H1 (cell line): ENCODE data around the gene INSIG1. TPM values are rescaled to one million over a fixed set of nuclear protein-coding genes. Genes with fewer than 3 reads are reported as not detected.

Experiments used
- CTCF ChIA-PET: fragments of 300-600 bp; sonication (Branson Sonifier 250); formaldehyde crosslinking; loops from one replicate; lab custom pipeline; 2021; ENCODE audit not compliant: partially characterized antibody; lab: Charles Lee
- POLR2A ChIA-PET: fragments of 300-600 bp; sonication (Branson Sonifier 250); formaldehyde crosslinking; loops from one replicate; lab custom pipeline; 2021; ENCODE audit warnings: inconsistent platforms; ENCODE audit not compliant: partially characterized antibody; lab: Charles Lee
- DNase-seq, 2 experiments: peaks; one replicate each; pipeline versions ENCODE4 v3.0.0 to v3.0.0-alpha.2; 2010 to 2022; ENCODE audit warnings: low spot score in 2 of 2, low read depth in 1 of 2, mixed read lengths in 1 of 2
- FAIRE-seq: peaks from 2 replicates; lab custom pipeline; 2011; peaks lifted over from hg19 to GRCh38; lab: Jason Lieb, UNC
- H2AFZ ChIP-seq: 2 replicates; pipeline ENCODE4 v1.8.1; 2012; ENCODE audit warnings: low read length, inconsistent platforms
- H2AK5ac ChIP-seq: 2 replicates; pipeline ENCODE4 v1.6.1; 2013; ENCODE audit warnings: low read depth, low read length
- H2BK120ac ChIP-seq: replicated peaks from 2 replicates; pipeline ENCODE3; 2013; ENCODE audit warnings: low read depth, low read length, inconsistent platforms
- H2BK12ac ChIP-seq: 2 replicates; pipeline ENCODE4 v1.6.1; 2013; ENCODE audit warnings: low read depth, low read length
- H2BK15ac ChIP-seq: 2 replicates; pipeline ENCODE4 v1.6.1; 2013; ENCODE audit warnings: low read length
- H2BK20ac ChIP-seq: 2 replicates; pipeline ENCODE4 v1.6.1; 2013; ENCODE audit warnings: low read length
- H2BK5ac ChIP-seq: 2 replicates; pipeline ENCODE4 v1.6.1; 2013; ENCODE audit warnings: low read depth, low read length
- H3K14ac ChIP-seq: 2 replicates; pipeline ENCODE4 v1.6.1; 2013; ENCODE audit warnings: inconsistent platforms; ENCODE audit not compliant: insufficient read length
- H3K18ac ChIP-seq: 2 replicates; pipeline ENCODE4 v1.6.1; 2013; ENCODE audit warnings: low read length; ENCODE audit errors: extremely low read depth
- H3K23ac ChIP-seq: 2 replicates; pipeline ENCODE4 v1.6.1; 2013; ENCODE audit warnings: inconsistent platforms; ENCODE audit not compliant: insufficient read length
- H3K23me2 ChIP-seq: 2 replicates; pipeline ENCODE4 v1.6.1; 2013; ENCODE audit warnings: low read depth, low read length
- H3K27ac ChIP-seq: 2 replicates; pipeline ENCODE4 v1.6.1; 2011; ENCODE audit warnings: low read depth, low read length, inconsistent platforms
- H3K27me3 ChIP-seq, 4 experiments: replicated peaks in 1 of 4; 1 replicate in 1 of 4; 2 replicates in 3 of 4; pipeline versions ENCODE4 v1.6.1 to v1.8.1; 2011 to 2013; ENCODE audit warnings: low read length in 3 of 4, mild to moderate bottlenecking in 3 of 4, inconsistent platforms in 2 of 4, mixed read lengths in 2 of 4, moderate library complexity in 1 of 4; ENCODE audit not compliant: control insufficient read depth in 3 of 4, insufficient read depth in 3 of 4; ENCODE audit errors: extremely low read depth in 1 of 4
- H3K36me3 ChIP-seq, 4 experiments: 2 replicates each; pipeline versions ENCODE4 v1.6.1 to v1.8.1; 2011 to 2013; ENCODE audit warnings: mild to moderate bottlenecking in 4 of 4, low read length in 3 of 4, moderate library complexity in 2 of 4, control low read depth in 1 of 4, inconsistent platforms in 1 of 4; ENCODE audit not compliant: insufficient read depth in 4 of 4, control insufficient read depth in 2 of 4
- H3K4ac ChIP-seq: replicated peaks from 2 replicates; pipeline ENCODE3; 2013; ENCODE audit warnings: low read length, low read depth, mixed read lengths, inconsistent platforms; ENCODE audit not compliant: insufficient read length
- H3K4me1 ChIP-seq, 4 experiments: replicated peaks in 1 of 4; 1 replicate in 1 of 4; 2 replicates in 3 of 4; pipeline versions ENCODE4 v1.6.1 to v1.8.1; 2011 to 2013; ENCODE audit warnings: low read length in 3 of 4, inconsistent platforms in 2 of 4, mixed read lengths in 1 of 4; ENCODE audit not compliant: insufficient read depth in 4 of 4, control insufficient read depth in 3 of 4
- H3K4me2 ChIP-seq, 2 experiments: 2 replicates each; pipeline versions ENCODE4 v1.6.1 to v1.8.1; 2011 to 2013; ENCODE audit warnings: low read depth in 2 of 2, low read length in 2 of 2, control low read depth in 1 of 2, inconsistent platforms in 1 of 2, mild to moderate bottlenecking in 1 of 2; ENCODE audit not compliant: insufficient read depth in 1 of 2
- H3K4me3 ChIP-seq, 4 experiments: fragments of 200-600, 300-600 bp in 1 of 4; sonication (generic), shearing (Covaris generic), sonication (Bioruptor Twin) in 1 of 4; 2 replicates each; pipeline versions ENCODE4 v1.5.1 to v1.8.1; 2011 to 2016; ENCODE audit warnings: low read length in 4 of 4, low read depth in 3 of 4, control low read depth in 2 of 4, inconsistent platforms in 2 of 4, mild to moderate bottlenecking in 2 of 4, mixed read lengths in 1 of 4, moderate library complexity in 1 of 4; ENCODE audit not compliant: insufficient read depth in 2 of 4; ENCODE audit errors: extremely low read depth in 1 of 4
- H3K56ac ChIP-seq: replicated peaks from 2 replicates; pipeline ENCODE3; 2013; ENCODE audit warnings: low read depth, mild to moderate bottlenecking, mixed read lengths, low read length, inconsistent platforms; ENCODE audit not compliant: insufficient read length
- H3K79me1 ChIP-seq: 2 replicates; pipeline ENCODE4 v1.6.1; 2013; ENCODE audit warnings: low read depth, low read length, control low read depth
- H3K79me2 ChIP-seq, 2 experiments: 2 replicates each; pipeline versions ENCODE4 v1.6.1 to v1.8.1; 2012 to 2013; ENCODE audit warnings: low read length in 2 of 2, mild to moderate bottlenecking in 2 of 2, inconsistent platforms in 1 of 2; ENCODE audit not compliant: insufficient read depth in 2 of 2, control insufficient read depth in 1 of 2
- H3K9ac ChIP-seq, 4 experiments: replicated peaks in 1 of 4; 1 replicate in 1 of 4; 2 replicates in 3 of 4; pipeline versions ENCODE4 v1.6.1 to v1.8.1; 2011 to 2013; ENCODE audit warnings: low read depth in 3 of 4, low read length in 3 of 4, control low read depth in 2 of 4, mild to moderate bottlenecking in 2 of 4, moderate library complexity in 2 of 4, inconsistent platforms in 1 of 4; ENCODE audit errors: extremely low read depth in 1 of 4
- H3K9me3 ChIP-seq, 2 experiments: 2 replicates each; pipeline versions ENCODE4 v1.6.1 to v1.8.1; 2012 to 2013; ENCODE audit warnings: mild to moderate bottlenecking in 2 of 2, moderate library complexity in 2 of 2, control low read depth in 1 of 2, inconsistent platforms in 1 of 2, low read depth in 1 of 2, low read length in 1 of 2, mixed read lengths in 1 of 2; ENCODE audit not compliant: insufficient read depth in 2 of 2
- H4K20me1 ChIP-seq, 2 experiments: replicated peaks in 1 of 2; 2 replicates each; pipeline versions ENCODE3 to v1.8.1; 2011 to 2013; ENCODE audit warnings: inconsistent platforms in 2 of 2, low read length in 2 of 2, mild to moderate bottlenecking in 1 of 2; ENCODE audit not compliant: insufficient read depth in 2 of 2, control insufficient read depth in 1 of 2
- H4K5ac ChIP-seq: 2 replicates; pipeline ENCODE4 v1.6.1; 2013; ENCODE audit warnings: low read length, low read depth, mixed read lengths, inconsistent platforms; ENCODE audit not compliant: insufficient read length
- H4K8ac ChIP-seq: 2 replicates; pipeline ENCODE4 v1.8.0; 2013; ENCODE audit warnings: mild to moderate bottlenecking, moderate library complexity, low read length, inconsistent platforms; ENCODE audit not compliant: insufficient read depth; ENCODE audit errors: extremely low read depth
- H4K91ac ChIP-seq: replicated peaks from 2 replicates; pipeline ENCODE3; 2013; ENCODE audit warnings: low read length, mixed read lengths, inconsistent platforms; ENCODE audit not compliant: insufficient read length
- ASH2L ChIP-seq: fragments of 200-600, 300-600 bp; sonication (generic); IDR thresholded peaks from one replicate; pipeline ENCODE4 v1.7.1; 2017; ENCODE audit warnings: low read length
- CBX5 ChIP-seq: fragments of 300-800, 300-1000 bp; sonication (generic); IDR thresholded peaks from 2 replicates; pipeline ENCODE4 v1.7.1; 2016; ENCODE audit warnings: antibody characterized with exemption, low read length, low read depth
- CEBPB ChIP-seq: IDR thresholded peaks from 2 replicates; pipeline ENCODE4 v1.6.1; 2012; ENCODE audit warnings: low read depth, low read length
- CHD1 ChIP-seq: IDR thresholded peaks from 2 replicates; pipeline ENCODE4 v1.6.1; 2012; ENCODE audit warnings: low read depth, low read length, improper control_type of control experiment
- CHD2 ChIP-seq: IDR thresholded peaks from 2 replicates; pipeline ENCODE4 v1.6.1; 2012; ENCODE audit warnings: low read length, improper control_type of control experiment
- EGR1 ChIP-seq: IDR thresholded peaks from 2 replicates; pipeline ENCODE4 v1.6.1; 2011; ENCODE audit warnings: low read depth, low read length, borderline replicate concordance
- FOSL1 ChIP-seq: IDR thresholded peaks from 2 replicates; pipeline ENCODE4 v1.6.1; 2011; ENCODE audit warnings: mild to moderate bottlenecking, low read depth, low read length, moderate library complexity; ENCODE audit not compliant: insufficient read depth
- JUN ChIP-seq: IDR thresholded peaks from 2 replicates; pipeline ENCODE4 v1.6.1; 2011; ENCODE audit warnings: low read depth, mild to moderate bottlenecking, improper control_type of control experiment, low read length
- NANOG ChIP-seq: IDR thresholded peaks from 2 replicates; pipeline ENCODE4 v1.6.1; 2011; ENCODE audit warnings: low read length, low read depth, mild to moderate bottlenecking, inconsistent platforms; ENCODE audit not compliant: insufficient read depth, poor library complexity, severe bottlenecking
- POLR2AphosphoS5 ChIP-seq: IDR thresholded peaks from 2 replicates; pipeline ENCODE4 v1.6.1; 2011; ENCODE audit warnings: low read depth, low read length
- SP1 ChIP-seq: IDR thresholded peaks from 2 replicates; pipeline ENCODE4 v1.6.1; 2011; ENCODE audit warnings: low read depth, low read length
- SUZ12 ChIP-seq: fragments of 200-600 bp; sonication (generic); IDR thresholded peaks from 2 replicates; pipeline ENCODE4 v1.6.1; 2012; ENCODE audit warnings: mild to moderate bottlenecking, inconsistent platforms, low read length, moderate library complexity, mixed read lengths
- WGBS, 2 experiments: shearing (Covaris generic) in 1 of 2; methylation state at CpG; one replicate each; pipeline versions ENCODE4 v1.1.6 to v1.1.7; 2013 to 2015; ENCODE audit warnings: low lambda C conversion rate in 2 of 2, mixed read lengths in 2 of 2, inconsistent platforms in 1 of 2, low coverage in 1 of 2, missing lambda C conversion rate in 1 of 2; ENCODE audit not compliant: insufficient replicate concordance in 2 of 2, insufficient coverage in 1 of 2, insufficient read length in 1 of 2; ENCODE audit errors: extremely low coverage in 1 of 2, missing lambda C conversion rate in 1 of 2; 5-methylcytosine and 5-hydroxymethylcytosine counted together
- polyA plus RNA-seq, 7 experiments: library from polyadenylated mRNA; depleted of rRNA in 3 of 7; stranded (reverse) in 5 of 7; unstranded in 2 of 7; fragments of >200 nt in 5 of 7; fragments of 200-250 nt in 2 of 7; gene quantifications; 1 replicate in 5 of 7; 2 replicates in 1 of 7; 4 replicates in 1 of 7; pipeline versions ENCODE4 v1.2.1 to v1.2.3, GENCODE V29; 2011 to 2013; ENCODE audit warnings: missing spikeins in 2 of 7, mixed read lengths in 2 of 7
- total RNA-seq: library from RNA; stranded (reverse); fragmentation: NEBNext Ultra II Directional; extraction: Animal tissue kit (Norgen Biotek cat#: 25700); gene quantifications from 2 replicates; pipeline ENCODE4 v1.2.1, GENCODE V29; 2021
- TF ChIP-seq, protein P1 (sequence below): IDR thresholded peaks from 2 replicates; pipeline ENCODE4 v1.6.1; 2012; ENCODE audit warnings: inconsistent platforms

INSIG1 gene
- total and polyA plus RNA-seq, 2 of the 8 experiments (the other 6 are each of a cell fraction or from before 2014, with no cell fraction given) = 40.0 to 58.4 TPM

DNA sequence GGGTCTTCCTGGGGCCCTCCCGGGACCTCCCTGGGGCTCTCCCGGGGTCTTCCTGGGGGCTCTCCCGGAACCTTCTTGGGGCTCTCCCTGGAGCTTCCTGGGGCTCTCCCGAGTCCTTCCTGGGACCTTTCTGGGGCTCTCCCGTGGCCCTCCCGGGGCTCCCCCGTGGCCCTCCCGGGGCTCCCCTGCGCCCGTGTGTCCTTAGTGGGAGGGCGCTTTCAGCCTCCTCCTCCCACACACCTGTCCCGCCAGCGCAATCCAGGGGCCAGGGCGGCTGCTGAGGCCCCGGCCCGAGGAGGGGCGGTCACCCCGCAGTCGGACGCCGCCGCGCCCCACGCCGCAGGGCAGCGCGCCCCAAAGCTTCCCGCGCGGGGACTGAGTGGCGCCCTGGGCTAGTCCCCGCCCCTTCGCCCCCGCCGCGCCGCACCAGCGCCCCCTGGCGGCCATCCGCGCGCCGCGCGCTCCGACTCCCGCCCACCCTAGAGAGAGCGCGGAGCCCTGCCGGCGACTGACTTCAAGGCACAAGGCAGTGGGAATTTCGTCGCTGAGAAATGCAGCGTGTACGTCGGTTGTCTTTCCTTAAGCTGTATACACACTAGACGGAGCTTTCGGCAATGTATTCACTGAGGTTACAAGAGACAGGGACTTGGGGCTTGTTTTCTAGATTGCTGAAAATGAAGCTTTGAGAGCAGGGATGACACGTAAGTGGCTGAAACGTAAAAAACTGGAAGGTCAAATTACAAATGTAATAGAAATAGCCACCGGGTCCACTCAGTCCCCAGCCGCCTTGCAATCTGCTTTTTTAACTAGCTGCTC, 47.1 kb downstream of the INSIG1 start:
- no peak overlapping the region for H2BK15ac ChIP-seq
- peaks cover 0 to 8% (median 2%) of the 10 kb centered on the region in 4 experiments; a peak in 3 of 7 replicates for H3K4me1 ChIP-seq
- H2AK5ac ChIP-seq = no peak overlapping the region
- H3K4me2 ChIP-seq = peak overlapping the region; percentile 25 to 67; a peak in 3 of 4 replicates
- no peak overlapping the region for H3K14ac ChIP-seq
- WGBS, 2 experiments = 8% methylated on average over 26 of the region's 62 CpGs; no CpG with 5 or more reads in 1 of the 2 experiments
- no peak overlapping the region for H2BK12ac ChIP-seq
- H2BK20ac ChIP-seq = no peak overlapping the region
- 0 out of 2 replicates have a peak overlapping the region, but pooled peaks have one; percentile 19 for H2AFZ ChIP-seq
- no peaks in the 10 kb centered on the region for H3K9me3 ChIP-seq
- H3K27me3 ChIP-seq = peaks cover 4 to 12% (median 6%) of the 10 kb centered on the region in 4 experiments; a peak in 6 of 7 replicates
- no peaks in the 10 kb centered on the region for H3K23me2 ChIP-seq
- no peak overlapping the region for H3K56ac ChIP-seq
- H3K23ac ChIP-seq = no peak overlapping the region
- no peak overlapping the region for H4K5ac ChIP-seq
- H4K20me1 ChIP-seq = no peaks in the 10 kb centered on the region
- no peak overlapping the region for H3K18ac ChIP-seq
- H3K36me3 ChIP-seq = no peaks in the 10 kb centered on the region
- no peak overlapping the region for H4K91ac ChIP-seq
- H3K79me2 ChIP-seq = no peaks in the 10 kb centered on the region
- no peak overlapping the region for H2BK5ac ChIP-seq
- H3K9ac ChIP-seq = no peak overlapping the region
- peak overlapping the region; percentile 79; the same call in 1 of the 2 replicates for H4K8ac ChIP-seq
- peak overlapping the region; percentile 22 to 66 (median 34) for H3K4me3 ChIP-seq
- no peak overlapping the region for H3K27ac ChIP-seq
- no peaks in the 10 kb centered on the region for H3K79me1 ChIP-seq
- POLR2A ChIA-PET = no interaction called here
- peak; percentile 19 to 91 for DNase-seq
- H2BK120ac ChIP-seq = no peak overlapping the region
- FAIRE-seq = no peak
- CTCF ChIA-PET = interaction anchor here (0.6 to 4.1 kb wide), 46 partner anchors 8 to 1713 kb away, joined by 3 to 21 read pairs (median 4); partner anchors contain the start of gene HTR5A
- no peak overlapping the region for H3K4ac ChIP-seq
- TF ChIP-seq EGR1 (peak; percentile 28; the same call in 1 of the 2 replicates), CHD1 (no peak), CHD2 (no peak), CEBPB (no peak), NANOG (no peak), SP1 (no peak), SUZ12 (0 out of 2 replicates have a peak, but pooled peaks have one; percentile 22), FOSL1 (no peak), JUN (no peak), POLR2AphosphoS5 (no peak), CBX5 (no peak), ASH2L (peak; percentile 23)
- TF ChIP-seq, protein P1, sequence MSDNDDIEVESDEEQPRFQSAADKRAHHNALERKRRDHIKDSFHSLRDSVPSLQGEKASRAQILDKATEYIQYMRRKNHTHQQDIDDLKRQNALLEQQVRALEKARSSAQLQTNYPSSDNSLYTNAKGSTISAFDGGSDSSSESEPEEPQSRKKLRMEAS = peak; percentile 57; the same call in 1 of the 2 replicates
